Heart left ventricle (tissue), 13 donors: ENCODE data around the gene MCTP1.

Experiments
- POLR2A ChIP-seq, 2 donors: fragments of 450-650 bp; IDR thresholded peaks; one replicate each; pipeline ENCODE4 v1.6.1; 2017; ENCODE audit warnings: antibody characterized with exemption in 2 of 2, mild to moderate bottlenecking in 2 of 2, moderate library complexity in 2 of 2
- TF ChIP-seq, protein P1 (sequence below), 12 donors: fragments of 200-600 bp; sonication (generic) in 4 of 12; IDR thresholded peaks; one replicate each; pipeline versions ENCODE4 v1.5.0 to v1.8.0; 2018 to 2022; ENCODE audit warnings: antibody characterized with exemption in 12 of 12, mild to moderate bottlenecking in 5 of 12
- donor health status: ischemic (EF 13 %, LVEDD 7.1; RV severe dilation, severe dysfunction).
- donor health status: DM: no; HTN: yes; CAD: no.
- donor health status: DM: no; HTN: no; CAD: no.
- donor health status: ischemic (EF 25% LVEDD 6.9; RV normal size, moderate dysfunction).
- donor health status: ischemic (EF 25% LVEDD 5.7; RV mildly dilated, moderate dysfunction).
- donor health status: ischemic (EF 35%, LVEDD 5.7; RV mildly dilated, moderate dysfunction).
- donor health status: nonischemic (EF 11% LVEDD 7.7; RV severe dilation, severe dysfunction).
- donor health status: DM: yes; HTN: yes; CAD: no.
- donor health status: PGD.
- donor health status: ischemic (EF 29% LVEDD 5.4; RV normal size, mild dysfunction).
- donor health status: nonischemic (EF 23%, LVEDD 6.1; RV moderate dilation, normal function).

DNA sequence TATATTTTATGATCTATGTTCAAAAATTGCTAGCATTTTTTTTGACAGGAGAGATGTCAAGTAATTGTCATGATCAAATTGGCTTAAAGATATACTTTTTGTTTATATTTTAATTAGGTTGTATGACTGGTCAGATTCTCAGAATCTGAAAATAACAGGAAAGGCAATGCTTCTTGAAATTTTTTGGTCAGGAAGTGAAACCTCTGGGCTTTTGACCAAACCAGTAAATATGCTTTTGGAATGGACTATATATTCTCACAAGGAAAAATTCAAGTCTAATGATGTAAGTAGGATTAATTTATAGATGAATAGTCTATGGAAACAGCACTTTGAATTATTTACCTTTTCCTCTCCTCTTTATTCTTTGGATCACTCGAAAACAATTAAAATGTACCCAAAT is 614.2 kb downstream of the MCTP1 start:
- TF ChIP-seq POLR2A (IDR thresholded peaks at IDR 0.05), result no peak
- TF ChIP-seq, protein P1, sequence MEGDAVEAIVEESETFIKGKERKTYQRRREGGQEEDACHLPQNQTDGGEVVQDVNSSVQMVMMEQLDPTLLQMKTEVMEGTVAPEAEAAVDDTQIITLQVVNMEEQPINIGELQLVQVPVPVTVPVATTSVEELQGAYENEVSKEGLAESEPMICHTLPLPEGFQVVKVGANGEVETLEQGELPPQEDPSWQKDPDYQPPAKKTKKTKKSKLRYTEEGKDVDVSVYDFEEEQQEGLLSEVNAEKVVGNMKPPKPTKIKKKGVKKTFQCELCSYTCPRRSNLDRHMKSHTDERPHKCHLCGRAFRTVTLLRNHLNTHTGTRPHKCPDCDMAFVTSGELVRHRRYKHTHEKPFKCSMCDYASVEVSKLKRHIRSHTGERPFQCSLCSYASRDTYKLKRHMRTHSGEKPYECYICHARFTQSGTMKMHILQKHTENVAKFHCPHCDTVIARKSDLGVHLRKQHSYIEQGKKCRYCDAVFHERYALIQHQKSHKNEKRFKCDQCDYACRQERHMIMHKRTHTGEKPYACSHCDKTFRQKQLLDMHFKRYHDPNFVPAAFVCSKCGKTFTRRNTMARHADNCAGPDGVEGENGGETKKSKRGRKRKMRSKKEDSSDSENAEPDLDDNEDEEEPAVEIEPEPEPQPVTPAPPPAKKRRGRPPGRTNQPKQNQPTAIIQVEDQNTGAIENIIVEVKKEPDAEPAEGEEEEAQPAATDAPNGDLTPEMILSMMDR (IDR thresholded peaks at IDR 0.05), result no peak
